Transverse colon (tissue), 4 donors: ENCODE measurements around the gene OR10P1.

Experiments used
- EP300 ChIP-seq: sonication (generic); formaldehyde crosslinking; IDR thresholded peaks from one replicate; pipeline ENCODE4 v1.6.1; 2017; ENCODE audit warnings: antibody characterized with exemption, low read depth
- POLR2A ChIP-seq: fragments of 450-650 bp; IDR thresholded peaks from one replicate; pipeline ENCODE4 v1.6.1; 2016; ENCODE audit warnings: antibody characterized with exemption, mild to moderate bottlenecking, moderate library complexity
- POLR2AphosphoS5 ChIP-seq, 3 donors: sonication (generic); formaldehyde crosslinking; IDR thresholded peaks; one replicate each; pipeline ENCODE4 v1.6.1; 2016; ENCODE audit warnings: antibody characterized with exemption in 3 of 3
- TF ChIP-seq, protein P1 (sequence below), 5 experiments: fragments of 200-600 bp in 3 of 5; fragments of 450-650 bp in 2 of 5; sonication (generic) in 3 of 5; IDR thresholded peaks; 1 replicate in 2 of 5; 2 replicates in 3 of 5; pipeline ENCODE4 v1.5.1; 2016 to 2017; ENCODE audit warnings: antibody characterized with exemption in 5 of 5, inconsistent platforms in 3 of 5, mild to moderate bottlenecking in 2 of 5, moderate library complexity in 1 of 5

DNA sequence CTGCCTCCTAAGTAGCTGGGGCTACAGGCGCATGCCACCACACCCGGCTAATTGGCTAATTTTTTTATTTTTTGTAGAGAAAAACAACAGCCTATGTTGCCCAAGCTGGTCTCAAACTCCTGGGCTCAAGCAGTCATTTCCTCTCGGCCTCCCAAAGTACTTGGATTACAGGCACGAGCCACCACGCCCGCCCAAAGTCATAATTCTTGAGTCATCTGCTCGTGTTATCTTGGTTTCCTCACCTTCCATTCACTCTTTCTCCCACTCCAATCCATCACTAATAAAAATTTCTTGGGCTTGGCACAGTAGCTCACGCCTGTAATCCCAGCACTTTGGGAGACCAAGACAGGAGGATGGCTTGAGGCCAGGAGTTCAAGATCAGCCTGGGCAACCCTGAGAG, 39.0 kb downstream of the OR10P1 start:
- TF ChIP-seq POLR2AphosphoS5 (IDR thresholded peaks at IDR 0.05): no peak
- TF ChIP-seq, protein P1, sequence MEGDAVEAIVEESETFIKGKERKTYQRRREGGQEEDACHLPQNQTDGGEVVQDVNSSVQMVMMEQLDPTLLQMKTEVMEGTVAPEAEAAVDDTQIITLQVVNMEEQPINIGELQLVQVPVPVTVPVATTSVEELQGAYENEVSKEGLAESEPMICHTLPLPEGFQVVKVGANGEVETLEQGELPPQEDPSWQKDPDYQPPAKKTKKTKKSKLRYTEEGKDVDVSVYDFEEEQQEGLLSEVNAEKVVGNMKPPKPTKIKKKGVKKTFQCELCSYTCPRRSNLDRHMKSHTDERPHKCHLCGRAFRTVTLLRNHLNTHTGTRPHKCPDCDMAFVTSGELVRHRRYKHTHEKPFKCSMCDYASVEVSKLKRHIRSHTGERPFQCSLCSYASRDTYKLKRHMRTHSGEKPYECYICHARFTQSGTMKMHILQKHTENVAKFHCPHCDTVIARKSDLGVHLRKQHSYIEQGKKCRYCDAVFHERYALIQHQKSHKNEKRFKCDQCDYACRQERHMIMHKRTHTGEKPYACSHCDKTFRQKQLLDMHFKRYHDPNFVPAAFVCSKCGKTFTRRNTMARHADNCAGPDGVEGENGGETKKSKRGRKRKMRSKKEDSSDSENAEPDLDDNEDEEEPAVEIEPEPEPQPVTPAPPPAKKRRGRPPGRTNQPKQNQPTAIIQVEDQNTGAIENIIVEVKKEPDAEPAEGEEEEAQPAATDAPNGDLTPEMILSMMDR (IDR thresholded peaks at IDR 0.05): no peak
- no peak for TF ChIP-seq EP300
- TF ChIP-seq POLR2A: no peak
